ENCODE results near the gene OLFML2A. TPM values are rescaled to one million over a fixed set of nuclear protein-coding genes. Genes with fewer than 3 reads are reported as not detected.
"Not testable (repeated sequence)": the region's sequence is repeated elsewhere in the genome, so short reads cannot be mapped to it uniquely, and the experiment has no call there.

OLFML2A gene
- total RNA-seq, 6 donors from 2014 or later = 4.2 to 35.6 (median 12.2) TPM

GRCh38 chr9:124771867-124772679, 4.9 kb upstream of the OLFML2A start:
- peak overlapping the region; percentile 49 to 97 (median 92) for H3K4me3 ChIP-seq
- peak; percentile 65 to 95 for DNase-seq
- WGBS, 2 donors = 21 to 25% methylated on average over 32 to 38 of the region's 39 CpGs
- H3K27me3 ChIP-seq = peaks cover 0 to 10% (median 2%) of the 10 kb centered on the region in 4 donors
- H3K9me3 ChIP-seq = no peaks in the 10 kb centered on the region
- peaks cover 27 to 52% (median 35%) of the 10 kb centered on the region in 4 donors for H3K4me1 ChIP-seq
- ATAC-seq (ENCODE audit: low FRiP score in 2 of 2) = peak; percentile 70 to 74
- TF ChIP-seq POLR2AphosphoS5 (IDR thresholded peaks at IDR 0.05) (no peak), CTCF (IDR thresholded peaks at IDR 0.05) (peak; percentile 86 to 95 (median 93))
- peak overlapping the region; percentile 39 to 87 (median 76) for H3K27ac ChIP-seq
- no peaks in the 10 kb centered on the region for H3K36me3 ChIP-seq

- DNase-seq; H3K36me3 ChIP-seq; H3K4me3 ChIP-seq; H3K9me3 ChIP-seq; ATAC-seq (ENCODE audit: low FRiP score in 2 of 2); H3K27ac ChIP-seq: not testable (repeated sequence)
- Histone ChIP-seq H3K4me1 (peaks cover 31 to 57% (median 35%) of the 10 kb centered on the region in 4 donors), H3K27me3 (peaks cover 0 to 14% (median 4%) of the 10 kb centered on the region in 4 donors)
- 86 to 90% methylated on average over 15 of the region's 15 CpGs for WGBS, 2 donors
These were observed 4.1 kb upstream of the OLFML2A start for GRCh38 chr9:124772877-124773276.

- H3K4me1 ChIP-seq = peaks cover 30 to 56% (median 33%) of the 10 kb centered on the region in 4 donors
These were observed 3.3 kb upstream of the OLFML2A start for GRCh38 chr9:124773473-124774128.

GRCh38 chr9:124774129-124774978, 2.6 kb upstream of the OLFML2A start:
- WGBS, 2 donors = 40 to 42% methylated on average over 15 of the region's 15 CpGs
- no peaks in the 10 kb centered on the region for H3K36me3 ChIP-seq
- no peak overlapping the region for H3K4me3 ChIP-seq
- peak; percentile 63 to 73 for ATAC-seq (ENCODE audit: low FRiP score in 2 of 2)
- TF ChIP-seq CTCF (IDR thresholded peaks at IDR 0.05) (peak; percentile 75 to 90 (median 86)), POLR2A (IDR thresholded peaks at IDR 0.05) (no peak)
- peak in 1 of 2 donors; percentile 86 for DNase-seq
- H3K4me1 ChIP-seq = peaks cover 30 to 55% (median 35%) of the 10 kb centered on the region in 4 donors
- H3K9me3 ChIP-seq = no peaks in the 10 kb centered on the region
- H3K27me3 ChIP-seq = peaks cover 0 to 14% (median 4%) of the 10 kb centered on the region in 4 donors
- no peak overlapping the region for H3K27ac ChIP-seq

More at GRCh38 chr9:124773473-124774128, 3.3 kb upstream of the OLFML2A start:
- no peak for TF ChIP-seq CTCF (IDR thresholded peaks at IDR 0.05)
- TF ChIP-seq EP300 (IDR thresholded peaks at IDR 0.05) = no peak
- Histone ChIP-seq H3K4me3 (no peak overlapping the region), H3K9me3 (no peaks in the 10 kb centered on the region), H3K27ac (no peak overlapping the region), H3K36me3 (no peaks in the 10 kb centered on the region), H3K27me3 (peaks cover 0 to 14% (median 4%) of the 10 kb centered on the region in 4 donors)
- DNase-seq (no peak), ATAC-seq (ENCODE audit: low FRiP score in 2 of 2) (no peak)
- WGBS, 2 donors = 74 to 82% methylated on average over 1 of the region's 1 CpG

GRCh38 chr9:124776618-124776953, 347 bp upstream of the OLFML2A start:
- Histone ChIP-seq H3K36me3 (no peaks in the 10 kb centered on the region), H3K27ac (peak overlapping the region in 3 of 4 donors; percentile 61 to 83 (median 65)), H3K9me3 (no peaks in the 10 kb centered on the region), H3K4me1 (peaks cover 22 to 44% (median 32%) of the 10 kb centered on the region in 4 donors), H3K4me3 (peak overlapping the region; percentile 9 to 63 (median 58)), H3K27me3 (peaks cover 0 to 8% (median 2%) of the 10 kb centered on the region in 4 donors)
- no peak for ATAC-seq (ENCODE audit: low FRiP score in 2 of 2)
- TF ChIP-seq EP300 (IDR thresholded peaks at IDR 0.05) (no peak), POLR2A (IDR thresholded peaks at IDR 0.05) (no peak), CTCF (IDR thresholded peaks at IDR 0.05) (no peak), POLR2AphosphoS5 (IDR thresholded peaks at IDR 0.05) (no peak)
- DNase-seq = no peak
- 12 to 18% methylated on average over 11 to 12 of the region's 12 CpGs for WGBS, 2 donors

Measured in upper lobe of left lung (tissue), 6 donors.